Colonic mucosa (tissue), 4 donors: ENCODE data around the gene ADD2. TPM values are rescaled to one million over a fixed set of nuclear protein-coding genes. Genes with fewer than 3 reads are reported as not detected.

Source experiments
- DNase-seq: peaks from one replicate; pipeline ENCODE4 v3.0.0-alpha.2; 2020
- H3K27ac ChIP-seq: fragments of 200-600 bp; one replicate; pipeline ENCODE4 v1.8.0; 2021
- H3K27me3 ChIP-seq: fragments of 200-600 bp; one replicate; pipeline ENCODE4 v1.8.0; 2021
- H3K36me3 ChIP-seq: fragments of 200-600 bp; one replicate; pipeline ENCODE4 v1.8.0; 2021
- H3K4me1 ChIP-seq: fragments of 200-600 bp; one replicate; pipeline ENCODE4 v1.8.0; 2021; ENCODE audit warnings: mild to moderate bottlenecking
- H3K4me3 ChIP-seq: fragments of 200-600 bp; one replicate; pipeline ENCODE4 v1.8.0; 2021
- H3K9ac ChIP-seq, 2 donors: one replicate each; pipeline ENCODE4 v1.7.0; 2013; ENCODE audit warnings: control low read depth in 2 of 2, low read depth in 2 of 2, low read length in 2 of 2
- H3K9me3 ChIP-seq: fragments of 200-600 bp; one replicate; pipeline ENCODE4 v1.8.0; 2021
- intact Hi-C: fragments of 100-400 bp; cut with DNase I; formaldehyde crosslinking; loops from one replicate; pipeline ENCODE4 v1.14.1; 2022
- total RNA-seq, 2 donors: library from RNA; stranded (reverse); fragmentation: NEBNext Ultra II Directional in 1 of 2; extraction: Animal tissue kit (Norgen Biotek cat#: 25700) in 1 of 2; gene quantifications; one replicate each; pipeline ENCODE4 v1.2.1, GENCODE V29; 2021
- TF ChIP-seq, protein P1 (sequence below): fragments of 200-600 bp; IDR thresholded peaks from one replicate; pipeline ENCODE4 v1.8.0; 2022; ENCODE audit warnings: antibody characterized with exemption, mild to moderate bottlenecking
- donor health status: healthy.
- donor health status: DM: no; HTN: no; CAD: no.
- donor health status: DM: no; HTN: no; CAD: no.

ADD2 gene
- total RNA-seq, 2 donors from 2014 or later, result 0.79 to 1.1 TPM

DNA sequence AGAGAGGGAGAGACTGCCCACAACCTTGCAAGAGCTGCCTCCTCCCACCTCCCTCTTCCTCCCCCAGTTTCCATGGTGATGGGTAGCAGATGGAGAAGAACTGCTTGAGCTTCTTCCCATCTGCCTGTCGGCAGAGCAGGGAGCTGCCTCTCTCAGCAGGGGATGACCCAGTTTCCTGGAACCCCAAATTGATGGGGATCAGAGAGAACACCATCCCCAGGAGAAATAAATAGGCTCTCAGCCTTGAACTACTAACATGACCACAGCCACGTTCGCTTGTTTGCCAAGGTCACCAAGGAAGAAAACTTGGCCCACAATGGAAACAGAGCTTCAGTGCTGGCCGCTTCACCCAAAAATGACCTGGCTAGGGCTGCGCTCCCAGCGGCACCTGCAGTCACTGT lies 82.2 kb downstream of the ADD2 start:
- Histone ChIP-seq H3K9me3 (no peaks in the 10 kb centered on the region), H3K4me1 (no peaks in the 10 kb centered on the region), H3K27ac (no peak overlapping the region), H3K4me3 (no peak overlapping the region), H3K27me3 (no peaks in the 10 kb centered on the region), H3K36me3 (no peaks in the 10 kb centered on the region), H3K9ac (no peak overlapping the region)
- no peak for DNase-seq
- intact Hi-C loops, result no loop called here
- TF ChIP-seq, protein P1, sequence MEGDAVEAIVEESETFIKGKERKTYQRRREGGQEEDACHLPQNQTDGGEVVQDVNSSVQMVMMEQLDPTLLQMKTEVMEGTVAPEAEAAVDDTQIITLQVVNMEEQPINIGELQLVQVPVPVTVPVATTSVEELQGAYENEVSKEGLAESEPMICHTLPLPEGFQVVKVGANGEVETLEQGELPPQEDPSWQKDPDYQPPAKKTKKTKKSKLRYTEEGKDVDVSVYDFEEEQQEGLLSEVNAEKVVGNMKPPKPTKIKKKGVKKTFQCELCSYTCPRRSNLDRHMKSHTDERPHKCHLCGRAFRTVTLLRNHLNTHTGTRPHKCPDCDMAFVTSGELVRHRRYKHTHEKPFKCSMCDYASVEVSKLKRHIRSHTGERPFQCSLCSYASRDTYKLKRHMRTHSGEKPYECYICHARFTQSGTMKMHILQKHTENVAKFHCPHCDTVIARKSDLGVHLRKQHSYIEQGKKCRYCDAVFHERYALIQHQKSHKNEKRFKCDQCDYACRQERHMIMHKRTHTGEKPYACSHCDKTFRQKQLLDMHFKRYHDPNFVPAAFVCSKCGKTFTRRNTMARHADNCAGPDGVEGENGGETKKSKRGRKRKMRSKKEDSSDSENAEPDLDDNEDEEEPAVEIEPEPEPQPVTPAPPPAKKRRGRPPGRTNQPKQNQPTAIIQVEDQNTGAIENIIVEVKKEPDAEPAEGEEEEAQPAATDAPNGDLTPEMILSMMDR, result no peak

DNA sequence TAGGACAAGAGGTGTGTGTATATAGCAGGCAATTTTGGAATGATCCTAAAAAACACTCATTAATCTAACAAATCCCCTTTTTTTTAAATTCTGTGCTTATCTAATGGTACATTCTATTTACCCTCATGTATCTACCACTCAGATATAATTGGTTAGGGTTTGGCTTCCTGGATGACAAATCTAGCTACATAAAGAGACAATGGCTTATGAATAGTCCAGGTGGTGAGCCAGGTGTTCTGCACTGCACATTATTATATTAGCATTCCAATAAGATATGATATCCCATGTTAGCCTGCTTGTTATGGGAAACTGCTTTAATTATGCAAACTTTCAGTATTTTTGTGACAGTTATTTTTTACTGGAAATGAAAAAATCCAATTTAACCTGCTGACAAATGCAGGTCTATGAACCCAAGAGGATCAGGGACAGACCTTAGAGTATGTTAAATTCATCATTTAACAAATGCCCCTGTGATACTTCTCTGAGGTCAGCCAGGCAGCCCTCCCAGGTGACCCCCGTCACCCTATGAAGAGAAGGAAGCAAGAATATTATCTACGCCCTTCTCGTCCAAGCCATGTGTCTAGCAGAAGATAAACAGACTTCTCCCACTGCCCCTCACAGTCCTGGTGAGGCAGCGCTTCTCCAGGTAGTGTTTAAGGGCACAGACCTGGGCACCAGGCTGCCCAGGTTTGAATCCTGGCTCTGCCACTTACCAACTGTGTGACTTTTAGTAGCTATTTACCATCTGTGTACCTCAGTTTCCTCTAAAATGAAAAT lies 83.0 kb downstream of the ADD2 start:
- Histone ChIP-seq H3K9ac (no peak overlapping the region), H3K4me3 (no peak overlapping the region), H3K36me3 (no peaks in the 10 kb centered on the region), H3K27me3 (no peaks in the 10 kb centered on the region), H3K27ac (no peak overlapping the region), H3K9me3 (no peaks in the 10 kb centered on the region), H3K4me1 (no peaks in the 10 kb centered on the region)
- no peak for DNase-seq
- intact Hi-C loops, result no loop called here
- TF ChIP-seq, protein P1, result no peak

DNA sequence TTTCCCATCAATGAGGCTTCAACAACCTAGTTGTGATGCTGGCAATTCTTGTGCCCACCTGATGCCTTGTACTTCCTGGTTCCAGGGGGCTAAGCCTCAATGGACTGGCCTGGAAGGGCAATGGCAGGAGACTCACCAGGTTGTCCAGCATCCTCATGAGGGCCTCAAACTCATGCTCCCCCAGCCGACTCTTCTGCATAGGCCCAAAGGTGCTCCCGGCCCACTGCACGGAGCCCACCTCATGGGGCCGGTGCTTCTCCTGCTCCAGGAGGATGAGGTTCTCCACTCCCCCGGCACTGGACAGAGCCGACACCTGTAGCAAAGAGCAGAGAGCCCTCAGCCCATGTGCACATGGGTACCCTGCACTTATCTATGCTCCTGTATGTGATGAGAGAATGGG lies 84.5 kb downstream of the ADD2 start:
- H3K27ac ChIP-seq, result no peak overlapping the region

DNA sequence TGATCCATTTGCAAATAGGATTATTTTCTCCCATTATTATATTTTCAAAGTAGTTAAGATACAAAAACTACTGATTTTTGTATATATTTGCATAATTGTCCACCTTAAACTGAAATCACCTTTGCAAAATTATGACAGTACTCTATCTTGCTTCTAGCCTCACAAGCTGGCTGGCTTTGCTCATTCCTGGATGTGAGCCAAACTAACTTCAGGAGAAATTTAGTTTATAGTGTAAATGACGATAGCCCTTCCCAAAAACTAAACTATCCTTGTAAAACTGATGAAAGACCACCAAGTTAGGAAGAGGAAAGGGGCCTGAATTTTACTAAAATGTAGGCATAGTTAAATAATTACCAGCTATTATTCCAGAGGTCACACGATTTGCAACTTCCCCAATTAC lies 87.3 kb downstream of the ADD2 start:
- Histone ChIP-seq H3K9ac (no peak overlapping the region), H3K4me1 (no peaks in the 10 kb centered on the region), H3K36me3 (no peaks in the 10 kb centered on the region), H3K9me3 (no peaks in the 10 kb centered on the region), H3K27me3 (no peaks in the 10 kb centered on the region), H3K27ac (no peak overlapping the region), H3K4me3 (no peak overlapping the region)
- intact Hi-C loops, result no loop called here
- TF ChIP-seq, protein P1, result no peak
- no peak for DNase-seq

More for the DNA sequence above, 84.5 kb downstream of the ADD2 start:
- Histone ChIP-seq H3K9ac (no peak overlapping the region), H3K9me3 (no peaks in the 10 kb centered on the region), H3K4me3 (no peak overlapping the region), H3K27me3 (no peaks in the 10 kb centered on the region), H3K4me1 (no peaks in the 10 kb centered on the region), H3K36me3 (no peaks in the 10 kb centered on the region)
- DNase-seq, result no peak
- intact Hi-C loops, result no loop called here
- TF ChIP-seq, protein P1, result no peak

DNA sequence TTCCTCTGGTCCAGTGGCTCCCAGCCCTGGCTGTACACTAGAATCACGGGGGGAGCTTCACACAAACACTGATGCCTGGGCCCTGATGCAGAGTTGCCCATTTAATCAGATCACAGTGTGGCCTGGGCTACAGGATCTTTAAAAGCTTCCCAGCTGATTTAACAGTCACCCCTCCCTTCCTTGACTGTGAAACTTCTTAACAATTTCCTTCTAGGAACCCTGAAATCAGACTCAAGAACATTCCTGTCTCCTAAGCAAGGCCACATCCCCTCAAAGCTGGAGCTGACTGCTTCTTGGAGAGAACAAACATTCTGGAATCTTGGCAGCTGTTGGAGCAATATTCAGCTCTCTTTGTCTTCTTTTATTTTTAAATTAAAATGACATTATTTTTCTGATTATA lies 88.7 kb downstream of the ADD2 start:
- DNase-seq, result no peak
- no peak overlapping the region for H3K9ac ChIP-seq
- no peak overlapping the region for H3K4me3 ChIP-seq
- no peaks in the 10 kb centered on the region for H3K9me3 ChIP-seq
- H3K27ac ChIP-seq, result no peak overlapping the region
- intact Hi-C loops, result no loop called here
- no peaks in the 10 kb centered on the region for H3K36me3 ChIP-seq
- no peaks in the 10 kb centered on the region for H3K27me3 ChIP-seq
- TF ChIP-seq, protein P1, result no peak
- no peaks in the 10 kb centered on the region for H3K4me1 ChIP-seq
